ENCODE measurements around the gene NAIF1.

DNA sequence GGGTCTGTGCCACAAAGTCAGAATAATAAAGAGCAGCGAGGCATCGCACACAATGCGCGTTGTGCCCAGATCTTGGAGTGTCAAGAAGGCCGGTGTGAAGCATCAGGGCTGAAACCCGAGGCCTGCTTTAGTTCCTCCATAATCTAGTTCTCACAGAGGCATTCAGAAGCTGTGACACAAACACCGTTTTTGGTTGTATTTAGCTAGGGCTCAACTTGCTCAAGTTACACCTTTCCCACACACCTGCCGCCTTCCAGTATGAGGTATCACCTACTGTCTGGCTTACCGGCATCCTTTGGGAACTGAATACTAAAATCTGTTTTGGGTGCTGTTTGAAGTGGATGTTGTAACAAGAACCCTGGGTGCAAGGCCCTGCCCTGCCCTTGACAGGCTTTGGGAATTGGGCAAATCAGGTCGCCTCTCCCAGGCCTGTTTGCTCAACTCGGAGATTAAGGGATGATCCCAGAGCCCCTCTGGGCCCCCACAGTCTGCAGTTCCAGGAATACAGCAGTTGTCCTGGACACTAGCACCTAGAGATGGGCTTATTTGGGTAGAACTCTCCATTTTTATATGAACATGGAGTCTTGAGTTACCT lies 27.9 kb upstream of the NAIF1 start:
- no peak for TF ChIP-seq RAD21 (IDR thresholded peaks at IDR 0.05; ENCODE audit: low read depth)
- TF ChIP-seq CEBPB (IDR thresholded peaks at IDR 0.05) = no peak
- no peak for TF ChIP-seq TAF1 (IDR thresholded peaks at IDR 0.05; ENCODE audit: low read depth)

All from Ishikawa (cell line).